CD4-positive, alpha-beta T cell treated with Interleukin-10 for 1 hour (primary cell): ENCODE data around the gene LHX6.

ENCODE experiments used
- DNase-seq: peaks from one replicate; pipeline ENCODE4 v3.0.0-alpha.2; 2020

Gene LHX6

GRCh38 chr9:122228568-122229484 lies at the start of gene LHX6:
Gene LHX6 (minus strand): TSS chr9:122228957. CDS start chr9:122228740, 217 bp downstream.
- no peak for DNase-seq

GRCh38 chr9:122277285-122277897 lies 48.6 kb upstream of the LHX6 start:
- no peak for DNase-seq

- no peak for DNase-seq
These were observed 47.3 kb upstream of the LHX6 start for GRCh38 chr9:122276096-122276495.

DNA sequence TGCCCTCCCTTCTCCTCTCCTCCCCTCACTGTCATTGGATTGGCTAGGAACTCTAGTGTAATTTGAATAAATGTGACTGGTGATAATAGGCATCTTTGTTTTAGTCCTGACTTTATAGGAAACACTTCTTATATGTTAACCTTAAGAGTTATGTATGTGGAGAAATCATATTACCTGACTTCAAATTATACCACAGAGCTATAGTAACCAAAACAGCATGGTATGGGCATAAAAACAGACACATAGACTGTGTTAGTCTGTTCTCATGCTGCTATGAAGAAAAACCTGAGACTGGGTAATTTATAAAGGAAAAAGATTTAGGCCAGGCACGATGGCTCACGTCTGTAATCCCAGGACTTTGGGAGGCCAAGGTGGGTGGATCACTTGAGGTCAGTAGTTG lies 45.3 kb upstream of the LHX6 start:
- DNase-seq: no peak

DNA sequence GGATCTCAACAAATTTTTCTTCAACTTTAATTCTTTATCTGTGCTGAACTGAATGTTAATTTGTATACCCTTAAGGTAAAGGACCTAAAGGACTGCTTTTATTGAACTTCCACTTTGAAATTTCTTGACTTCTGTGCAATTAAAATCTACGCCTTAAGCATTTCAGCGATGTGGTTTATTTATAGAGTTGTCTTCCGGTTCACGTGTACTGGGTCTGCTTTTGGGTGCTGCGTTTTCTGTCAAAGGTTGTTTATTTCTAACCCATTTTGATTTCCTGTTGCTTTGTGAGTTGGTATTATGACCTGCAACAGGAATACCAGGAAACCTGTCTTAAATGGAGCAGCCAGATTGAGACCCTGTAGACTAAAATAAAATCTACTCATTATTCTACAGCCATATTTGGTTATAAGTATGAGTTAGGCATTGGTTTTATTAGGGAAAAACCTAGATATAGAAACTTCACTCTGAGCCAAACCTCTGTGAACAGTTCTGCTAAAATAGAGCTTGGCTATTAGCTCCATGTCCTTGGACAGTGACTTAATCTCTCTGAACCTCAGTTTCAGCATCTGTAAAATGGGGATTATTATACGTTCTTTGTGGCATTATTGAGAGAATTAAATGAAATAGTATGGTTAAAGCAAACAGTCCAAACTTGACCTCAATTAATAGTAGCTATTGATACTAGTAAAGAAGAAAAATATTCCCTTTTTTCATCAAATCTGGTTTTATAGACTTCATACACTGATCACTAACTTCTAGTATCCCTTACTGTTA lies 39.5 kb upstream of the LHX6 start:
- no peak for DNase-seq

DNA sequence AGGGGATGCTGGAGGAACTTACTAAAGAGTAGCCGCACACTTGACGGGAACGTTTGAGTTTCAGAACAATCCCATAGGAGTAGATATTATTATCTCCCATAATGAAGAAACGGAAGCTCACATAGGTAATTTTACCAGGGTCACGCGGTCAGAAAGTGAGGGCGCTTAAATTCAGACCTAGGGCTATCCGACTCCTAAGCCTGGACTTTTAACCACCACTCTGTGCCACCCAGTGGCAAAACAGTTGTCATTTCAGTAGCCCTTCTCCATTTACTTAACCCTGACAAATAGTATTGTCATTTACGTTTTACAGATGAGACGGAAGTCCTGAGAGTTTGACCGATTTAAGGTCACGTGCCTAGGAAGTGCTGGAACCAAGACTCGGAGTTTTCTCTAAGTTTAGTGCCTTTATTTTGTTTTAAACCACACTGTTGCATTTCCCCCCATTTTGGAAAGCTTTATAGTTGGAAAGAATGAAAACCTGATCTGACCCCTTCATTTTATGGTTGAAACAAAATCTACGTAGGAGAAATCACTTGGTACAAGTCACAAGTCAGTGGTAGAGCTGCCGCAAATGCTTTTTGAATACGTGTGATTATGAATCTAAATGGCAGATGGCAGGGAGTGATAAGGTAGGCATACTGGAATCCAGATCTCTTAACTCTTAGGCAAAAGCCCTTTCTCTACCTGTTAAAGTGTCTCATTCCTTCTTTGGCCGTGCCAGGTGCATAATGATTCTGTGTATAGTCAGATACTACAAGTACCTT lies 36.6 kb upstream of the LHX6 start:
- peak; percentile 62 for DNase-seq

GRCh38 chr9:122264360-122265148 lies 35.8 kb upstream of the LHX6 start, which contains the start of the genes MRRF and RBM18:
Gene MRRF (plus strand): TSS chr9:122264882. CDS start chr9:122270892, 6,010 bp downstream.
Gene RBM18 (minus strand): TSS chr9:122264840. CDS start chr9:122261492, 3,348 bp downstream.
- peak; percentile 90 for DNase-seq

DNA sequence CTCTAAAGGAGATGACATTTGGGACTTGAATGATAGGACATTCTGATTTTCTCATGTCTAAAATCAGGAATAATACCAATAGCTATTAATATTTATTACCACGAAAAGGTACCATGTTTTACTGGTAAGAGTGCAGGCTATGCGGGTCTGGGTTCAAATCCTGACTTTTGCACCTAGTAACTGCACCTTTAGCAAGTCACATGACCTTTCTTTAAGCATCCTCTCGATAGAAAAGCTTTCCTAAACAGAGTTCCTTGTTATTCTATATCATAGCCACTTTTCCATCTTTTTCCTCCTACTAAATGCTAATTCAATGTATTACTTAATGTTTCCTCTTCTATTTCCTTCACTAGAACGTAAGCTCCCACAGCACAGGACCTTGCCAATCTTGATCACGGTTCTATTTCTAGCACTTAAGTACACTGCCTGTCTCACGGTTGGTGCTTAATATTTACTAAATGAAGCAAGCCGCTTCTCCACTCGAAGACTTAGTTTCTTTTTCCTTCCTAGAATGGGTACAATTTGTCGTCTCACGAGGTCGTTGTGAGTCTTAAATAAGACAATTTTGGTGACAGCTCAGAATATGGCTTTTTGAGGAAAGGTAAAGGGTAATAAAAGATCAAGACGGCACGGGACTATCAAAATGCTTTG lies 35.1 kb upstream of the LHX6 start:
- no peak for DNase-seq

GRCh38 chr9:122262073-122262472 lies 33.3 kb upstream of the LHX6 start:
- no peak for DNase-seq

- DNase-seq: no peak
These were observed 32.7 kb upstream of the LHX6 start for GRCh38 chr9:122261469-122261881.

DNA sequence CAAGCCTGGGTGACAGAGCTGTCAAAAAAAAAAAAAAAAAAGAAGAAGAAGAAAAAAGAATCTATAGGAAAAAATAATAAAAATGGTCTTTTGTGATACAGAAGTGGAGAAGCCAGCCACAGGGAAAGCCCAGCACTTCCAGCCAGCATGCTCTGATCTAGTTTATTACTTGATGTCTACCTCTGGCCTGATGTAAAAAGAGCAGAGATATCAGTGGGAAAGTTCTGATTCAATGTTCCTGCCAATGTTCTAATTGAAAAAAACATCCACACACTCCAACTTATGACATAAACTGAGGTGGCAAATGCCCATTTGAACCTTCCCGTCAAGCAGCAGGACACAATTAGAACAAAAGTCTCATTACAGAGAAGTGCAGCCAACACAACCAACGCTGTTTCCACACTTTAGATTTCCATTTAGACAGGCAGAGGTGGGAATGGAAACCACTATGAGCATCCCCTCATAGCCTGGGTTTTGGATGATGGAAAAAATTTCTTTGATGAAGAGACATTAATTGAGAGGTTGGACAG lies 30.2 kb upstream of the LHX6 start:
- DNase-seq: no peak

DNA sequence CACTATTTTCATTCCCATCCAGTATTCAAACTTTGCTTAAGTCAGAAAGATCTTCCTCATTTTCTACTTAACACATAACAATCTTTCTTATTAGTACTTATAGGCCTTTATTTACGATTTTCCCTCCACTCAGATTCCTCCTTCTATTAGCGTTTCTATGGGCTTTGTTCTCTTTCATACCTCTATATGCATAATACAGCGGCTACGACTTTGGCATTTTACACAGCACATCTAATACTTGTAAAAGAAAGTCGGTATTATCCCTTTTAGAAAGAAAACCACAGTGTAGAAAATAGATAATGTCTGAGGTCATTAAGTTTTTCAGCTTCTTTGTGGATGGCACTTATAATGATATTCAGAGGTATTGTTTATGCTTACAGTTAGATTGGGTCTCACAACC lies 27.4 kb upstream of the LHX6 start:
- no peak for DNase-seq

DNA sequence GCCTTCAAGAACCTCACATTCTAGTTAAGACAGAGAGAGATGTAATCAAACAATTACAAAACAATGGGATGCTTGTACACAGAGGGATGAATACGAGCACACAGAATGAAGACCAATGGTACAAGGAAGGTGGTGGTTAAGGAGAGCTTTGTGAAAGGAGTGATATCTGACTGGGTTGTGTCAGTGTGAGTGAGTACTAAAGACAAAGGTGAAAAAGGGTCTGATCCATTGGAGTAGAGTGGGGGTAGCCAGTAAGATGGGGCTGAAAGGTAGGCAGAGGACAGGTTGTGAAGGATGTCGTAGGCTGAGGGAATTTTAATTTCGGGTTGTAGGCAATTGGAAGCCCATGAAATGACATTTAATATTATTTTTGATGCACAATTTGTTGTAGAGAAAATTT lies 26.0 kb upstream of the LHX6 start:
- DNase-seq: no peak

- DNase-seq: no peak
These were observed 24.0 kb upstream of the LHX6 start for GRCh38 chr9:122252796-122253195.

DNA sequence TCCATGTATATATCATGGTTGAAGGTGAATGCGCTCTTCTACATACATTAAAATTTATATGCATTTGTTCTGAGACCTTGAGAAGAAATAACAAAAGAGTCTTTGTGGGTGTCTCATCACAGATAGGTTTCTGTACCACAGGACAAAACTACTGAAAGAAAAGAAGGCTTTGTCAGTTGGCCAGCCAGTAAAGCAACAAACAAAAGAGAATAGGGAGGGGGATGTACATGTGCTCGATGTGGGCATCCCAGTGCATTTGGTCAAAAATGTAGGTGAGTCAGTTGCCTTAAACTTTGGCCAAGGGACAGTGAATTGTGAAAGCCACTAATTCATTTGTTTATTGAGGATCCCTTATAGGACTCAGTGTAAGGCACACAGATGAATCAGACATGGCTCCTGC lies 22.6 kb upstream of the LHX6 start:
- no peak for DNase-seq

GRCh38 chr9:122248448-122248865 lies 19.7 kb upstream of the LHX6 start:
- no peak for DNase-seq

DNA sequence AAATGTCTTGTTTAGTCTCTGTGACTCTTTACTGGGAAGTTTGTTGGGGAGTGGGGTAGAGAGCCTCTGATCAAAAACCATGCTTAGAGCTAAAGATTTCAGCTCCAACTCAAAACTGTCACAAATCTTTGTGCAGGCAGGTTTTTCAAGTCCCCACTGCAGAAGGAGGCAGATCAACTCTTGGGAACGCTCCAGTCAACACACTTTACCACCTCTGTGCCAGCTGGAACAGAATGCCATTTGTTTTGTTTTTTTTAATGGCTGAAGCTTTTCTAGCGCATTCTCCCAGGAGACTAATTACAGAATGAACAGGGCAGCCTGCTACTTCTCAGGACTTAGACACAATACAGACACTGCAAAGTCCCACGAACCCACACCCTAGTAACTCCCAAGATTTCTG lies 17.9 kb upstream of the LHX6 start:
- DNase-seq: no peak

DNA sequence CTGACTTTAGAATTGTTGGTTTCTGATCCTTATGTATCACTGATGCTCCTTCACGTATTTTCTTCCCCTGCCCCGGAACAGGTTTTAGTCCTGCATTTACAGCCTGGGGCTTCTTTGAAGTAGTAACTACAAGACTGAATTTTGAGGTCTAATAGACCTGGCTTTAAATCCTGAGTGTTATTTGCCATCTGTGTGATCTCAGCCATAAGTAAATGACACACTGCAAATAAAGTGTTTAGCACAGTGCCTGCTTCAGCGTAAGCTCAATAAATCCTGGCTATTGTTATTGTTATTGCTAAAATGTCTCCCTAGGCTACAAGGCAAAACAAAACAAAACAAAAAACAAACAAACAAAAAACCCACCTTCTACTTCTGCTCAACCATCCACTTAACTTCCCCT lies 15.6 kb upstream of the LHX6 start:
- no peak for DNase-seq

GRCh38 chr9:122239722-122240121 lies 11.0 kb upstream of the LHX6 start:
- no peak for DNase-seq

DNA sequence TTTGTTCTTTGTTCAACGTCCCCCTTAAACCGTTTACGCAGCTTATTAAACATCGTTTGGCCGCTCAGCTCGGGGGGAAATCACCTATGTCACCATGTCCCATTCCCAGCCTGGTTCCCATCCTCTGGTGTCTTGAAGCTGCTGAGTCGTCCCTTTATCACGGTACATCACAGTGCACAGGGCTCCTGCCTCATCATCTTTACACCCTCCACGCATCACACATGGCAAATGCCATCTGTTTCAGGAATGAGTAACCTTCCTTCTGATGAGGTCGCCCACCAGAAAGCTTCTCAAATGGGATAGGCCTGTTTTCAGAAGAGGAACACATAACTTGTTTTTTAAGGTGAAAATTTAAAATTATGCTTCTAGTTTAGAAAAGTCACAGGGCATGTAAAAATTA lies 7.9 kb upstream of the LHX6 start:
- no peak for DNase-seq
